Left ventricle myocardium inferior (tissue), 1 donor: Measurements from ENCODE around the gene UBR4. TPM values are rescaled to one million over a fixed set of nuclear protein-coding genes. Genes with fewer than 3 reads are reported as not detected.

ENCODE experiments used
- DNase-seq: peaks from one replicate; pipeline ENCODE4 v3.0.0-alpha.2; 2020
- H3K27ac ChIP-seq: fragments of 200-600 bp; replicated peaks from 2 replicates; pipeline ENCODE4 v1.8.0; 2021
- H3K27me3 ChIP-seq: fragments of 200-600 bp; 2 replicates; pipeline ENCODE4 v1.8.0; 2021; ENCODE audit warnings: low read depth
- H3K36me3 ChIP-seq: fragments of 200-600 bp; 2 replicates; pipeline ENCODE4 v1.8.0; 2021
- H3K4me1 ChIP-seq: fragments of 200-600 bp; 2 replicates; pipeline ENCODE4 v1.8.0; 2021
- H3K4me3 ChIP-seq: fragments of 200-600 bp; 2 replicates; pipeline ENCODE4 v1.8.0; 2021; ENCODE audit warnings: mild to moderate bottlenecking, moderate library complexity
- H3K9me3 ChIP-seq: fragments of 200-600 bp; replicated peaks from 2 replicates; pipeline ENCODE4 v1.8.0; 2021
- CTCF ChIP-seq: fragments of 200-600 bp; IDR thresholded peaks from 2 replicates; pipeline ENCODE4 v1.8.0; 2021; ENCODE audit warnings: antibody characterized with exemption, mild to moderate bottlenecking, borderline replicate concordance
- intact Hi-C: fragments of 100-400 bp; cut with micrococcal nuclease; formaldehyde crosslinking; loops from one replicate; pipeline ENCODE4 v1.11.0; 2022
- total RNA-seq: library from RNA; stranded (reverse); fragmentation: NEBNext Ultra II Directional; extraction: Animal tissue kit (Norgen Biotek cat#: 25700); gene quantifications from one replicate; pipeline ENCODE4 v1.2.1, GENCODE V29; 2021
- donor health status: DM: no; HTN: yes; CAD: no; lungs with severe emphysema.

Gene UBR4
- total RNA-seq, 1 donor from 2014 or later = 54.3 TPM

- intact Hi-C loops = no loop called here
- no peaks in the 10 kb centered on the region for H3K27me3 ChIP-seq
- peak; percentile 88 for DNase-seq
Observed at GRCh38 chr1:19251305-19252196, 41.5 kb upstream of the UBR4 start, which contains the start of the genes EMC1 and MRTO4. Gene EMC1 (minus strand): TSS chr1:19251524. CDS start chr1:19251509, 15 bp downstream. Gene MRTO4 (plus strand): TSS chr1:19251805. CDS start chr1:19251836, 31 bp downstream.

DNA sequence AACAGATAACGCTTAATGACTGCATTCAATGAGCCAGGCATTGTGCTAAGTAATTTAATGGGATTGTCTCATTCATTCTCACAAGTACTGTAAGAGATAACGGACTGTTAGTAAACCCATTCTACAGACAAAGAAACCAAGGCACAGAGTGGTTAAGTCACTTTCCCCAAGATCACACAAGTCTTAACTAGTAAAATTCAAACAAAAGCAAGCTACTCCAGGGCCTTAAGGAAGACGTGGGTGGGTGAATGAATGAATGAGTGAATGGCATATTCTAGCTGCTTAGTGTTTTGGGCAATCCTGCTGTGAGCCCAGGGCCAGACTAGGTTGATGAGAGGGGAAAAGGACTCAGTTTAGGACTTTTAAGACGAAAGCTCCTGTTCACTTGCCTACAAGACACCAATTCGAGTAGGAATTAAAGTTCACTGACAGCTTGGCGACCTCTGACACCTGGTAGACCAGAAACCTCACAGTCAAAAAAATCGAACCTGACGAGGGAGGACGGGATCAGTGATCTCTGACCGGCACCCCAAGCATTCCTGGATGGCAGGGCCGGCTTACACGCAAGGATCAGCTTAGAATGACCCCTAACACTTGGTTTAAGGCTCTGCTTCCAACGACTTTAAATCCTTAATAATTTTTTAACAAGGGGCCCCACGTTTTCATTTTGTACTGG lies 40.7 kb upstream of the UBR4 start:
- intact Hi-C loops = no loop called here
- H3K4me1 ChIP-seq = peaks cover 46% of the 10 kb centered on the region
- no peaks in the 10 kb centered on the region for H3K9me3 ChIP-seq
- peak overlapping the region; percentile 98 for H3K27ac ChIP-seq
- peaks cover 5% of the 10 kb centered on the region for H3K36me3 ChIP-seq
- DNase-seq = no peak
- H3K27me3 ChIP-seq = no peaks in the 10 kb centered on the region
- TF ChIP-seq CTCF = no peak
- peak overlapping the region; percentile 97 for H3K4me3 ChIP-seq

More at GRCh38 chr1:19251305-19252196, 41.5 kb upstream of the UBR4 start, which contains the start of the genes EMC1 and MRTO4:
- H3K27ac ChIP-seq = peak within 1 kb of the TSS; percentile 98
- no peak for TF ChIP-seq CTCF
- peaks cover 13% of the 10 kb centered on the region for H3K36me3 ChIP-seq
- H3K9me3 ChIP-seq = no peaks in the 10 kb centered on the region
- H3K4me3 ChIP-seq = peak within 1 kb of the TSS; percentile 97
- peaks cover 46% of the 10 kb centered on the region for H3K4me1 ChIP-seq

GRCh38 chr1:19240673-19241538 lies 30.8 kb upstream of the UBR4 start:
- Histone ChIP-seq H3K36me3 (peaks cover 93% of the 10 kb centered on the region), H3K27ac (no peak overlapping the region)

DNA sequence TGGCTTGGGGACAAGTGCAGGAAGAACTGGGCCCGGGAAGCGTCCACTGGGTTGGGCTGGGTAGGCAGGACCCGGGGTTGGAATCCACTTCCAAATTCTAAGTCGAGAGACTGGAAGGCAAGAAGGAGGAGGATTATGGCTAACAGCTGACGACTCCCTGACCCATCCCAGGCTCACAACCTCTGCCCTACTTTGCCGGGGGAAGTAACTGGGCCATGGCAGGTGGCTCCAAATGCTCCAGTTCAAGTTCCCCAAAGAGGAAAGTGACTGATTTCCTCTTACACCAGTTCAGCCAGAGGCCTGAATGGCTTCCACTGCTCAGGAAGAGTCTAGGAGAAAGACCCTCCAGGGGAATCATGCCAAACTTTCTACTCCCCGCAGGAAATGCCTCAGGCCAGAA lies 29.8 kb upstream of the UBR4 start:
- H3K27ac ChIP-seq = no peak overlapping the region
- H3K9me3 ChIP-seq = no peaks in the 10 kb centered on the region
- H3K4me3 ChIP-seq = no peak overlapping the region
- no peak for TF ChIP-seq CTCF
- H3K27me3 ChIP-seq = no peaks in the 10 kb centered on the region
- H3K36me3 ChIP-seq = peaks cover 97% of the 10 kb centered on the region
- intact Hi-C loops = no loop called here
- no peak for DNase-seq
- peaks cover 9% of the 10 kb centered on the region for H3K4me1 ChIP-seq

More at GRCh38 chr1:19240673-19241538, 30.8 kb upstream of the UBR4 start:
- peak; percentile 29 for DNase-seq
- peak; percentile 98 for TF ChIP-seq CTCF
- intact Hi-C loops = no loop called here
- Histone ChIP-seq H3K4me3 (no peak overlapping the region), H3K9me3 (no peaks in the 10 kb centered on the region), H3K27me3 (no peaks in the 10 kb centered on the region), H3K4me1 (peaks cover 9% of the 10 kb centered on the region)

DNA sequence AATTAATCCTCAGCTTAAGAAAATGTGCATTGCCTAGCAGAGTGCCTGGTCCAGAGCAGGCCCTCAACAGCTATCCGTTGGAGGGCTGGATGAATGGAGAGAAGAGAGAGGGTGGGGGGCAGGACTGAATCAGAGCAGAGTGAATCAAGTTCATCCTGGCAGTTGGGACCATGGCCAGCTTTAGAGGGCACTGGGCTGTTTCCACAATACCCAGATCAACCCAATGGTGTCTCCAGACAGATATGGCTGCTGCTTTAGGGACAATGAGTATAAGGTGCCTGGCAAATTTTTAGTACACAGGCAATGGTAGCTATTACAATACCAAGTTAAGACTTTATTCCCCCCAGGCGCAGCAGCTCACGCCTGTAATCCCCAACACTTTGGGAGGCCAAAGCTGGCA lies 24.2 kb upstream of the UBR4 start:
- H3K36me3 ChIP-seq = peaks cover 98% of the 10 kb centered on the region
- H3K9me3 ChIP-seq = no peaks in the 10 kb centered on the region
- H3K4me3 ChIP-seq = no peak overlapping the region
- H3K27ac ChIP-seq = peak overlapping the region; percentile 21
- intact Hi-C loops = no loop called here
- TF ChIP-seq CTCF = no peak
- peaks cover 32% of the 10 kb centered on the region for H3K4me1 ChIP-seq
- H3K27me3 ChIP-seq = no peaks in the 10 kb centered on the region
- no peak for DNase-seq
